Endothelial cell of coronary artery (primary cell): ENCODE measurements around the gene POLG. TPM values are rescaled to one million over a fixed set of nuclear protein-coding genes. Genes with fewer than 3 reads are reported as not detected.

ENCODE experiments used
- total RNA-seq: library from RNA; depleted of rRNA; stranded (reverse); fragments of >200 nt; gene quantifications from 2 replicates; pipeline ENCODE4 v1.2.3, GENCODE V29; 2014

The POLG gene
- total RNA-seq = 75.5 and 111 TPM in 2 replicates

DNA sequence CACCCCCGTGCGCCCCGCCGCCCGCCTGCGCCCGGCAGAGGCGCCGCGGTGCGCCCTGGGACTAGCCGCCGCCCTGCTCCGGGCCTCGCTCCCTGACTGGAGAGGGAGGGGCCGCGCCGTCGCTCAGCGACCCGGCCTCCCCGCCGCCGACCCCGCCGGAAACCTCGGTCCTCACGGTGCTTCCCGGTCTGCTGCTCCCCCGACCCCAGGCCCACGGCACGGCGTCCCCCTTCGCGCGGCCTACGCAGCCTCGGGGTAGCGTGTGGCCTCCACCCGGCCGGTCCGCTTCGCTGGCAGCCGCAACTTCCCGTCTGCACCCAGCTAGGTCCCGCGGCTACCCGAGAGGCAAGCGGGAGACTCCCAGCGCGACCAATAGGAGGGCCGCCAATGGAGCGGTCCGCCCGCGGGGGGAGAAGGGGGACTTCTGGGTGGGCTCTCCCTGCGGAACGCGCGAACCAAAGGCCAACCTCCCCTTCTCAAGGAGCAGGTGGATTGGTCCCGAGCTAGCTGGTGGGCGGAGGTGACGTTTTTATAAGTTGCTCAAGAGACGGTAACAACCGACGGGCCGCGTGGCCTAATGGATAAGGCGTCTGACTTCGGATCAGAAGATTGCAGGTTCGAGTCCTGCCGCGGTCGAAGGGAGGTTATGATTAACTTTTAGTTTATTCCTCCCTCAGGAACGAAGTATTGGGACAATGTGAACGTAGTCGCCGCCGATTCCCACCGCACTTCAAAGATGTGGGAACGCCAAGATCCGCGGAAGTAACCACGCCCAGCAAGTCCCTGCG is at the start of gene POLG:
POLG (minus strand) TSS at position 315 of the 788 bp plus-strand sequence. CDS start 1,070 bp downstream, outside the sequence.

Other genes starting within 250 kb of the POLG start
- gene ABHD2, start 246.4 kb downstream of the POLG start, total RNA-seq = 40.5 and 49.6 TPM in 2 replicates
- gene RLBP1, start 113.2 kb downstream of the POLG start, total RNA-seq = not detected in 2 replicates
- 14.0 and 29.7 TPM in 2 replicates for gene FANCI, start 90.8 kb downstream of the POLG start, total RNA-seq
- gene RHCG, start 161.8 kb upstream of the POLG start, total RNA-seq = under 0.01 and 0.09 TPM in 2 replicates
- gene TICRR, start 240.6 kb upstream of the POLG start, total RNA-seq = 2.3 and 2.6 TPM in 2 replicates